HEK293 (cell line): ENCODE measurements around the gene CD163L1.

ENCODE experiments used
- CTCF ChIA-PET: fragments of 350-600 bp; formaldehyde crosslinking; extraction: SDS; loops from one replicate; lab custom pipeline; 2021; ENCODE audit warnings: antibody characterized with exemption; lab: Yijun Ruan, JAX
- POLR2A ChIA-PET: fragments of 300-600 bp; formaldehyde crosslinking; extraction: SDS; loops from one replicate; lab custom pipeline; 2020; ENCODE audit warnings: antibody characterized with exemption, inconsistent platforms; lab: Yijun Ruan, JAX
- H3K27ac ChIP-seq: fragments of 200-500 bp; sonication (Bioruptor generic); 2 replicates; pipeline ENCODE4 v1.5.1; 2014; ENCODE audit warnings: low read depth, low read length, control low read depth, inconsistent platforms; ENCODE audit errors: extremely low read depth
- H3K36me3 ChIP-seq, 2 experiments: fragments of 200-500 bp in 1 of 2; sonication (Bioruptor generic) in 1 of 2; 1 replicate in 1 of 2; 2 replicates in 1 of 2; pipeline ENCODE4 v1.5.1; 2014 to 2017; ENCODE audit warnings: inconsistent platforms in 2 of 2, low read length in 2 of 2; ENCODE audit not compliant: control insufficient read depth in 2 of 2, insufficient read depth in 1 of 2
- H3K4me1 ChIP-seq: fragments of 200-500 bp; sonication (Bioruptor generic); 2 replicates; pipeline ENCODE4 v1.5.1; 2014; ENCODE audit warnings: mild to moderate bottlenecking, low read length, inconsistent platforms; ENCODE audit not compliant: control insufficient read depth, insufficient read depth
- H3K4me3 ChIP-seq: 2 replicates; pipeline ENCODE4 v1.5.1; 2011; ENCODE audit warnings: low read depth, mild to moderate bottlenecking, control low read depth, low read length, moderate library complexity
- H3K9me3 ChIP-seq: fragments of 200-500 bp; sonication (Bioruptor generic); 2 replicates; pipeline ENCODE4 v1.5.1; 2014; ENCODE audit warnings: low read depth, low read length, inconsistent platforms; ENCODE audit not compliant: control insufficient read depth, insufficient read depth
- BCL11A ChIP-seq: fragments of 450-650 bp; formaldehyde crosslinking; IDR thresholded peaks from 2 replicates; pipeline ENCODE4 v1.5.1; 2016; ENCODE audit warnings: low read depth, missing biosample characterization, missing genetic modification characterization
- MEIS1 ChIP-seq: sonication (generic); formaldehyde crosslinking; IDR thresholded peaks from 2 replicates; pipeline ENCODE4 v1.8.1; 2022; ENCODE audit warnings: missing genetic modification reagents, mild to moderate bottlenecking, borderline replicate concordance
- PRDM1 ChIP-seq: fragments of 450-650 bp; formaldehyde crosslinking; IDR thresholded peaks from 2 replicates; pipeline ENCODE4; 2016; ENCODE audit warnings: missing biosample characterization, missing genetic modification characterization
- SALL2 ChIP-seq: fragments of 450-650 bp; formaldehyde crosslinking; IDR thresholded peaks from 2 replicates; pipeline ENCODE4 v1.5.0; 2017; ENCODE audit warnings: missing biosample characterization, mild to moderate bottlenecking, missing genetic modification characterization, borderline replicate concordance
- ZNF10 ChIP-seq: fragments of 450-650 bp; formaldehyde crosslinking; IDR thresholded peaks from 2 replicates; pipeline ENCODE4 v1.5.1; 2017; ENCODE audit warnings: missing biosample characterization, missing genetic modification characterization
- ZNF324 ChIP-seq: fragments of 450-650 bp; formaldehyde crosslinking; IDR thresholded peaks from 2 replicates; pipeline ENCODE4 v1.5.1; 2016; ENCODE audit warnings: missing biosample characterization, missing genetic modification characterization
- ZNF366 ChIP-seq: fragments of 450-650 bp; formaldehyde crosslinking; conservative IDR thresholded peaks from 2 replicates; pipeline ENCODE4 v1.5.1; 2016; ENCODE audit warnings: missing biosample characterization, missing genetic modification characterization
- ZNF416 ChIP-seq: fragments of 450-650 bp; formaldehyde crosslinking; IDR thresholded peaks from 2 replicates; pipeline ENCODE4 v1.5.1; 2016; ENCODE audit warnings: missing biosample characterization, missing genetic modification characterization
- ZNF629 ChIP-seq: fragments of 450-650 bp; formaldehyde crosslinking; IDR thresholded peaks from 2 replicates; pipeline ENCODE4 v1.5.1; 2017; ENCODE audit warnings: missing biosample characterization, missing genetic modification characterization
- ZNF658 ChIP-seq: fragments of 450-650 bp; formaldehyde crosslinking; IDR thresholded peaks from 2 replicates; pipeline ENCODE4; 2016; ENCODE audit warnings: missing biosample characterization, missing genetic modification characterization
- ZNF707 ChIP-seq: fragments of 450-650 bp; formaldehyde crosslinking; IDR thresholded peaks from 2 replicates; pipeline ENCODE4 v1.5.1; 2016; ENCODE audit warnings: missing biosample characterization, missing genetic modification characterization
- ZSCAN30 ChIP-seq: fragments of 450-650 bp; IDR thresholded peaks from 2 replicates; pipeline ENCODE4 v1.5.1; 2018; ENCODE audit warnings: missing biosample characterization, mild to moderate bottlenecking, missing genetic modification characterization, moderate library complexity
- TF ChIP-seq, protein P1 (sequence below): fragments of 450-650 bp; formaldehyde crosslinking; IDR thresholded peaks from 2 replicates; pipeline ENCODE4 v1.5.1; 2016; ENCODE audit warnings: missing biosample characterization, missing genetic modification characterization
- TF ChIP-seq, protein P2 (sequence below): fragments of 450-650 bp; formaldehyde crosslinking; IDR thresholded peaks from 2 replicates; pipeline ENCODE4 v1.5.1; 2017; ENCODE audit warnings: missing biosample characterization, missing genetic modification characterization
- TF ChIP-seq, protein P3 (sequence below): fragments of 450-650 bp; formaldehyde crosslinking; IDR thresholded peaks from 2 replicates; pipeline ENCODE4 v1.5.1; 2016; ENCODE audit warnings: missing biosample characterization, missing genetic modification characterization, low read depth
- TF ChIP-seq, protein P4 (sequence below): fragments of 450-650 bp; formaldehyde crosslinking; IDR thresholded peaks from 2 replicates; pipeline ENCODE4 v1.5.1; 2016; ENCODE audit warnings: missing biosample characterization, missing genetic modification characterization

The CD163L1 gene

DNA sequence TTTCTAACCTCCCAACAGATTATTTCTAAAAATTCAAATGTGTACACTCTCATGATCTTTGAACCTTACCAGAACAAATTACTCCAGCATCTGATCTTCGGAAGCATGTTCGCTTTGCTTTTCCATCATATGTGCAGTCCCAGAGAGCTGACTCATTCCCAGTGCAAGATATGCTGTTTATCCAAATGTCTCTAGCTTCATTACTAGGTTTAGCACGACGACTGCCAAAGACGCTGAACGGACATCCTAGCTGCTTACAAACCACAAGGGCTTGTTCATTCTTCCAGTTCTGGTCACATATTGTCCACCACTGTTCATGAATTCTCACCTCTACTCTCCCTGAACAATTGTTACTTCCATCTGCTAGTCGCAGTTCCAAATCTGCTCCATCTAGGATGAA is 40.5 kb downstream of the CD163L1 start:
- no peak overlapping the region for H3K27ac ChIP-seq
- no peaks in the 10 kb centered on the region for H3K4me1 ChIP-seq
- POLR2A ChIA-PET = interaction anchor here (0.6 kb wide), 1 partner anchor 390 kb away, joined by 3 read pairs; no protein-coding TSS in a partner anchor
- no peaks in the 10 kb centered on the region for H3K9me3 ChIP-seq
- H3K36me3 ChIP-seq = no peaks in the 10 kb centered on the region
- H3K4me3 ChIP-seq = no peak overlapping the region
- TF ChIP-seq MEIS1 (CRISPR knock-in tag) = no peak
- no peak for TF ChIP-seq ZNF416 (tag by site-specific recombination)
- TF ChIP-seq BCL11A (tag by site-specific recombination) = no peak
- TF ChIP-seq, protein P1, sequence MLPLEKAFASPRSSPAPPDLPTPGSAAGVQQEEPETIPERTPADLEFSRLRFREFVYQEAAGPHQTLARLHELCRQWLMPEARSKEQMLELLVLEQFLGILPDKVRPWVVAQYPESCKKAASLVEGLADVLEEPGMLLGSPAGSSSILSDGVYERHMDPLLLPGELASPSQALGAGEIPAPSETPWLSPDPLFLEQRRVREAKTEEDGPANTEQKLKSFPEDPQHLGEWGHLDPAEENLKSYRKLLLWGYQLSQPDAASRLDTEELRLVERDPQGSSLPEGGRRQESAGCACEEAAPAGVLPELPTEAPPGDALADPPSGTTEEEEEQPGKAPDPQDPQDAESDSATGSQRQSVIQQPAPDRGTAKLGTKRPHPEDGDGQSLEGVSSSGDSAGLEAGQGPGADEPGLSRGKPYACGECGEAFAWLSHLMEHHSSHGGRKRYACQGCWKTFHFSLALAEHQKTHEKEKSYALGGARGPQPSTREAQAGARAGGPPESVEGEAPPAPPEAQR (tag by site-specific recombination) = no peak
- no peak for TF ChIP-seq ZNF658 (tag by site-specific recombination)
- TF ChIP-seq, protein P2, sequence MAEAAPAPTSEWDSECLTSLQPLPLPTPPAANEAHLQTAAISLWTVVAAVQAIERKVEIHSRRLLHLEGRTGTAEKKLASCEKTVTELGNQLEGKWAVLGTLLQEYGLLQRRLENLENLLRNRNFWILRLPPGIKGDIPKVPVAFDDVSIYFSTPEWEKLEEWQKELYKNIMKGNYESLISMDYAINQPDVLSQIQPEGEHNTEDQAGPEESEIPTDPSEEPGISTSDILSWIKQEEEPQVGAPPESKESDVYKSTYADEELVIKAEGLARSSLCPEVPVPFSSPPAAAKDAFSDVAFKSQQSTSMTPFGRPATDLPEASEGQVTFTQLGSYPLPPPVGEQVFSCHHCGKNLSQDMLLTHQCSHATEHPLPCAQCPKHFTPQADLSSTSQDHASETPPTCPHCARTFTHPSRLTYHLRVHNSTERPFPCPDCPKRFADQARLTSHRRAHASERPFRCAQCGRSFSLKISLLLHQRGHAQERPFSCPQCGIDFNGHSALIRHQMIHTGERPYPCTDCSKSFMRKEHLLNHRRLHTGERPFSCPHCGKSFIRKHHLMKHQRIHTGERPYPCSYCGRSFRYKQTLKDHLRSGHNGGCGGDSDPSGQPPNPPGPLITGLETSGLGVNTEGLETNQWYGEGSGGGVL (tag by site-specific recombination) = no peak
- TF ChIP-seq ZNF324 (tag by site-specific recombination) = no peak
- CTCF ChIA-PET = interaction anchor here (0.7 kb wide), 1 partner anchor 531 kb away, joined by 3 read pairs; no protein-coding TSS in a partner anchor

DNA sequence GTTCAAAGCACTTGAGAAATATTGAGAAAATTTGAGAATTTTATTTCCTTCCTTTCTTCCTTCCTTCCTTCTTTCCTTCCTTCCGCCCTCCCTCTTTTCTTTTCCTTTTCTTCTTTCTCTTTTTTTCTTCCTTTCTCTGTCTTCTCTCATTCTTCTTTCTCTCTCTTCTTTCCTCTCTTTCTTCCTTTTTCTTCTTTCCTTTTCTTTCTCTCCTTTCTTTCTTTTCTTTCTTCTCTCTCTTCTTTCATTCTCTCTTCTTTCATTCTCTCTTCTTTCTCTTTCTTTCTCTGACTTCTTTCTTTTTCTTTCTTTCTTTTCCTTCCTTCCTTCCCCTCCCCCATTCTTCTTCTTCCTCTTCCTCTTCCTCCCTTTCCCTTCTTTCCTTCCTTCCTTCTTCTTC is 44.9 kb downstream of the CD163L1 start:
- POLR2A ChIA-PET = no interaction called here
- no peak overlapping the region for H3K27ac ChIP-seq
- TF ChIP-seq ZNF366 (tag by site-specific recombination) (peak; percentile 89), ZSCAN30 (tag by site-specific recombination) (no peak), PRDM1 (tag by site-specific recombination) (peak; percentile 74)
- CTCF ChIA-PET = no interaction called here
- no peaks in the 10 kb centered on the region for H3K9me3 ChIP-seq
- H3K36me3 ChIP-seq = no peaks in the 10 kb centered on the region
- no peaks in the 10 kb centered on the region for H3K4me1 ChIP-seq
- no peak overlapping the region for H3K4me3 ChIP-seq

DNA sequence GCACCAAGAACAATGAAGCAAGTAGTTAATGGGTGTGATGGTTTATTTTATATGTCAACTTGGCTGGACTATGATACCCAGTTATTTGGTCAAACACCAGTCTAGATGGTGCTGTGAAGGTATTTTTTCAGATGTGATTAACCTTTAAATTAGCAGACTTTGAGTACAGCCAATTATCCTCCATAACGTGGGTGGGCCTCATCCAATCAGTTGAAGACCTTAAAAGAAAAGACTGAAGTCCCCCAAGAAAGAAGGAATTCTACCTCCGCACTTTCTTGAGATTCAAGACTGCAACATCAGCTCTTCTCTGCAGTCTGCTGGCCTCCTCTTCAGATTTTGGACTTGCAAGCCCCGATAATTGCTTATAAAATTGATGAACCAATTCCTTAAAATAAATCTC is 47.5 kb downstream of the CD163L1 start:
- Histone ChIP-seq H3K4me1 (no peaks in the 10 kb centered on the region), H3K27ac (no peak overlapping the region), H3K36me3 (no peaks in the 10 kb centered on the region), H3K4me3 (no peak overlapping the region), H3K9me3 (no peaks in the 10 kb centered on the region)
- POLR2A ChIA-PET = no interaction called here
- CTCF ChIA-PET = no interaction called here
- TF ChIP-seq, protein P2 (tag by site-specific recombination) = no peak
- no peak for TF ChIP-seq SALL2 (tag by site-specific recombination)
- peak; percentile 73; the same call in 1 of the 2 replicates for TF ChIP-seq ZNF10

DNA sequence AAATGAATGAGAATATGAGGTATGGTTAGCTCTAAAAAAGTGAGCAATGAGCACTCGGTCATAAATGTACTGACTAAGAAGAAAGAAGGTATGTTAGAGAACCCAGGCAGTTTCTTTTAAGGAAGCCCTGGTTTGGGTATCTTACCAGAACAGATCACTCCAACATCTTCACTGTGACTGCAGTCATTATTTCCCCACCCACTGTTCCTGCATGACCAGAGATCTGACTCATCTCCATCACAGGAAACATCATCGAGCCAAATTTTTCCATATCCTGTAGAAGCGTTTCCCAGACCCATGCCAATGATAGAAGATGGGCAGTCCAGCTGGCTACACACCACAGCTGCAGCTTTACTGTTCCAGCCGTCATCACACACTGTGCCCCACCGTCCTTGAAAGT is 48.0 kb downstream of the CD163L1 start:
- TF ChIP-seq, protein P3, sequence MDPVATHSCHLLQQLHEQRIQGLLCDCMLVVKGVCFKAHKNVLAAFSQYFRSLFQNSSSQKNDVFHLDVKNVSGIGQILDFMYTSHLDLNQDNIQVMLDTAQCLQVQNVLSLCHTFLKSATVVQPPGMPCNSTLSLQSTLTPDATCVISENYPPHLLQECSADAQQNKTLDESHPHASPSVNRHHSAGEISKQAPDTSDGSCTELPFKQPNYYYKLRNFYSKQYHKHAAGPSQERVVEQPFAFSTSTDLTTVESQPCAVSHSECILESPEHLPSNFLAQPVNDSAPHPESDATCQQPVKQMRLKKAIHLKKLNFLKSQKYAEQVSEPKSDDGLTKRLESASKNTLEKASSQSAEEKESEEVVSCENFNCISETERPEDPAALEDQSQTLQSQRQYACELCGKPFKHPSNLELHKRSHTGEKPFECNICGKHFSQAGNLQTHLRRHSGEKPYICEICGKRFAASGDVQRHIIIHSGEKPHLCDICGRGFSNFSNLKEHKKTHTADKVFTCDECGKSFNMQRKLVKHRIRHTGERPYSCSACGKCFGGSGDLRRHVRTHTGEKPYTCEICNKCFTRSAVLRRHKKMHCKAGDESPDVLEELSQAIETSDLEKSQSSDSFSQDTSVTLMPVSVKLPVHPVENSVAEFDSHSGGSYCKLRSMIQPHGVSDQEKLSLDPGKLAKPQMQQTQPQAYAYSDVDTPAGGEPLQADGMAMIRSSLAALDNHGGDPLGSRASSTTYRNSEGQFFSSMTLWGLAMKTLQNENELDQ = no peak
- TF ChIP-seq, protein P4, sequence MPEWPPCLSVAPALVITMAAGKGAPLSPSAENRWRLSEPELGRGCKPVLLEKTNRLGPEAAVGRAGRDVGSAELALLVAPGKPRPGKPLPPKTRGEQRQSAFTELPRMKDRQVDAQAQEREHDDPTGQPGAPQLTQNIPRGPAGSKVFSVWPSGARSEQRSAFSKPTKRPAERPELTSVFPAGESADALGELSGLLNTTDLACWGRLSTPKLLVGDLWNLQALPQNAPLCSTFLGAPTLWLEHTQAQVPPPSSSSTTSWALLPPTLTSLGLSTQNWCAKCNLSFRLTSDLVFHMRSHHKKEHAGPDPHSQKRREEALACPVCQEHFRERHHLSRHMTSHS = no peak
- no peak for TF ChIP-seq ZNF707
- TF ChIP-seq SALL2 (tag by site-specific recombination) = no peak
- no peak for TF ChIP-seq ZNF629 (tag by site-specific recombination)
- POLR2A ChIA-PET = no interaction called here
- Histone ChIP-seq H3K4me1 (no peaks in the 10 kb centered on the region), H3K36me3 (no peaks in the 10 kb centered on the region), H3K27ac (no peak overlapping the region), H3K9me3 (no peaks in the 10 kb centered on the region), H3K4me3 (no peak overlapping the region)
- CTCF ChIA-PET = no interaction called here
